K562 (cell line): ENCODE results near the gene RPL29. TPM values are rescaled to one million over a fixed set of nuclear protein-coding genes. Genes with fewer than 3 reads are reported as not detected.

Experiments used
- ATAC-seq: fragments of 200-7000 bp; cut with Tn5 transposase; 3 replicates; pipeline ENCODE4 v1.9.1; 2020; ENCODE audit warnings: moderate library complexity
- BruUV-seq: library from RNA; stranded (reverse); fragments of 400-500 nt; replicated peaks from 2 replicates; lab custom pipeline; 2021; lab: Mats Ljungman, UMichigan
- CTCF ChIA-PET: fragments of 300-600 bp; formaldehyde crosslinking; extraction: SDS; loops from one replicate; lab custom pipeline; 2021; ENCODE audit warnings: low intra/inter-chr PET ratio; lab: Yijun Ruan, JAX
- POLR2A ChIA-PET: fragments of 300-600, 350-650 bp; sonication (Branson Sonifier 250); formaldehyde crosslinking; extraction: SDS; loops from one replicate; lab custom pipeline; 2021; ENCODE audit warnings: antibody characterized with exemption, inconsistent platforms; lab: Yijun Ruan, JAX
- DNase-seq, 4 experiments: peaks; one replicate each; pipeline versions ENCODE4 v3.0.0 to v3.0.0-alpha.2; 2011 to 2018; ENCODE audit warnings: low spot score in 3 of 4, mixed read lengths in 3 of 4; ENCODE audit errors: extremely low read depth in 1 of 4
- FAIRE-seq: peaks from 2 replicates; lab custom pipeline; 2011; peaks lifted over from hg19 to GRCh38; lab: Jason Lieb, UNC
- H2AFZ ChIP-seq: 2 replicates; pipeline ENCODE4 v1.6.0; 2011; ENCODE audit warnings: low read depth, low read length, control low read depth, inconsistent platforms
- H3K27ac ChIP-seq: fragments of 200-600 bp; 3 replicates; pipeline ENCODE4 v1.8.0; 2011; ENCODE audit warnings: low read depth, mild to moderate bottlenecking, control low read depth, inconsistent platforms, low read length, moderate library complexity, mixed read lengths; ENCODE audit errors: extremely low read depth
- H3K27me3 ChIP-seq, 2 experiments: fragments of 300-600 bp in 1 of 2; 2 replicates in 1 of 2; 3 replicates in 1 of 2; pipeline versions ENCODE4 v1.6.0 to v1.8.0; 2011; ENCODE audit warnings: inconsistent platforms in 2 of 2, low read length in 2 of 2, mild to moderate bottlenecking in 1 of 2, mixed read lengths in 1 of 2, moderate library complexity in 1 of 2; ENCODE audit not compliant: control insufficient read depth in 2 of 2, insufficient read depth in 2 of 2
- H3K36me3 ChIP-seq: fragments of 300-600 bp; 3 replicates; pipeline ENCODE4 v1.8.0; 2011; ENCODE audit warnings: mild to moderate bottlenecking, low read length, inconsistent platforms; ENCODE audit not compliant: control insufficient read depth, insufficient read depth
- H3K4me1 ChIP-seq, 2 experiments: fragments of 200-600 bp in 1 of 2; replicated peaks in 1 of 2; 2 replicates in 1 of 2; 3 replicates in 1 of 2; pipeline versions ENCODE4 v1.5.1 to v1.8.0; 2011; ENCODE audit warnings: inconsistent platforms in 2 of 2, low read length in 2 of 2, mild to moderate bottlenecking in 1 of 2, mixed read lengths in 1 of 2, moderate library complexity in 1 of 2; ENCODE audit not compliant: control insufficient read depth in 2 of 2, insufficient read depth in 2 of 2
- H3K4me2 ChIP-seq: 2 replicates; pipeline ENCODE4 v1.6.1; 2011; ENCODE audit warnings: low read length, control low read depth, inconsistent platforms, mixed read lengths; ENCODE audit not compliant: insufficient read depth
- H3K4me3 ChIP-seq: fragments of 200-600 bp; sonication (generic), shearing (Covaris generic); 2 replicates; pipeline ENCODE4 v1.5.1; 2016; ENCODE audit warnings: control low read depth, inconsistent platforms
- H3K79me2 ChIP-seq: fragments of 200-600 bp; 3 replicates; pipeline ENCODE4 v1.8.0; 2011; ENCODE audit warnings: low read length, inconsistent platforms; ENCODE audit not compliant: control insufficient read depth, insufficient read depth
- H3K9ac ChIP-seq, 2 experiments: 2 replicates each; pipeline versions ENCODE4 v1.6.0 to v1.6.1; 2011; ENCODE audit warnings: low read depth in 2 of 2, low read length in 2 of 2, control low read depth in 1 of 2, inconsistent platforms in 1 of 2, mild to moderate bottlenecking in 1 of 2, mixed read lengths in 1 of 2; ENCODE audit not compliant: insufficient read depth in 1 of 2
- H3K9me1 ChIP-seq: one replicate; pipeline ENCODE4 v1.6.0; 2011; ENCODE audit warnings: inconsistent platforms, mild to moderate bottlenecking, low read length, moderate library complexity; ENCODE audit not compliant: control insufficient read depth, insufficient read depth
- H3K9me3 ChIP-seq: replicated peaks from 2 replicates; pipeline ENCODE4 v1.5.1; 2011; ENCODE audit warnings: low read depth, low read length, inconsistent platforms; ENCODE audit not compliant: control insufficient read depth, insufficient read depth
- H4K20me1 ChIP-seq: replicated peaks from 2 replicates; pipeline ENCODE4 v1.6.1; 2011; ENCODE audit warnings: low read length, inconsistent platforms, mixed read lengths; ENCODE audit not compliant: control insufficient read depth, insufficient read depth
- DNMT1 ChIP-seq: fragments of 450-650 bp; IDR thresholded peaks from 2 replicates; pipeline ENCODE4 v1.6.1; 2016; ENCODE audit warnings: antibody characterized with exemption, mild to moderate bottlenecking
- MGA ChIP-seq: fragments of 450-650 bp; IDR thresholded peaks from 2 replicates; pipeline ENCODE4 v1.6.1; 2016; ENCODE audit warnings: mild to moderate bottlenecking, moderate library complexity
- OTX1 ChIP-seq: fragments of 450-650 bp; formaldehyde crosslinking; IDR thresholded peaks from 2 replicates; pipeline ENCODE4 v1.4.0; 2022; ENCODE audit warnings: mild to moderate bottlenecking
- POLR2B ChIP-seq: fragments of 450-650 bp; IDR thresholded peaks from 2 replicates; pipeline ENCODE4 v1.6.1; 2018; ENCODE audit warnings: low read depth; ENCODE audit not compliant: partially characterized antibody
- PYGO2 ChIP-seq: fragments of 450-650 bp; IDR thresholded peaks from 2 replicates; pipeline ENCODE4 v1.6.1; 2016; ENCODE audit warnings: mild to moderate bottlenecking, missing genetic modification characterization, moderate library complexity, missing compliant biosample characterization
- RBFOX2 ChIP-seq: fragments of 200-400 bp; formaldehyde crosslinking; IDR thresholded peaks from 2 replicates; pipeline ENCODE4 v1.6.1; 2017; ENCODE audit warnings: low read depth, mild to moderate bottlenecking, low read length, moderate library complexity
- TBL1XR1 ChIP-seq, 2 experiments: IDR thresholded peaks; 2 replicates each; pipeline ENCODE4 v1.6.1; 2012; ENCODE audit warnings: improper control_type of control experiment in 2 of 2, low read length in 2 of 2, mild to moderate bottlenecking in 1 of 2
- ZNF174 ChIP-seq: fragments of 250-450 bp; sonication (Bioruptor Pico); IDR thresholded peaks from 2 replicates; pipeline ENCODE4 v1.4.0; 2020; ENCODE audit warnings: mild to moderate bottlenecking
- ZNF444 ChIP-seq: fragments of 250-450 bp; sonication (Bioruptor Pico); IDR thresholded peaks from 2 replicates; pipeline ENCODE4 v1.4.0; 2020; ENCODE audit warnings: mild to moderate bottlenecking, moderate library complexity
- ZNF449 ChIP-seq: fragments of 250-450 bp; sonication (Bioruptor Pico); IDR thresholded peaks from 2 replicates; pipeline ENCODE4 v1.8.0; 2022; ENCODE audit warnings: moderate library complexity, mild to moderate bottlenecking, inconsistent platforms
- ZNF77 ChIP-seq: fragments of 250-450 bp; sonication (Bioruptor Pico); IDR thresholded peaks from 2 replicates; pipeline ENCODE4 v1.5.0; 2020
- WGBS: fragments of 100-300 bp; shearing (Covaris generic); methylation state at CpG from one replicate; pipeline ENCODE4 v1.1.6; 2016; ENCODE audit warnings: low coverage, mixed read lengths; ENCODE audit not compliant: insufficient coverage; ENCODE audit errors: missing lambda C conversion rate; 5-methylcytosine and 5-hydroxymethylcytosine counted together
- in situ Hi-C: fragments of 300-500 bp; cut with MboI; formaldehyde crosslinking; loops from 4 replicates; pipeline ENCODE4 v1.15.0; 2018; ENCODE audit warnings: inconsistent platforms, mixed read lengths
- intact Hi-C: fragments of 100-400 bp; cut with micrococcal nuclease; formaldehyde crosslinking; loops from 2 replicates; pipeline ENCODE4 v1.14.2; 2022
- polyA plus RNA-seq, 8 experiments: library from polyadenylated mRNA; depleted of rRNA in 4 of 8; stranded (reverse) in 5 of 8; unstranded in 3 of 8; fragments of >200 nt; fragmentation: Nextera tagmentation in 2 of 8; fragmentation: Illumina TruSeq in 1 of 8; extraction: Ambion mirVana in 2 of 8; extraction: Trizol in 1 of 8; gene quantifications; 2 replicates each; pipeline versions ENCODE4 v1.2.1 to v1.2.3, GENCODE V29; 2011 to 2014; ENCODE audit warnings: inconsistent platforms in 1 of 8, missing spikeins in 1 of 8
- total RNA-seq, 7 experiments: library from RNA; depleted of rRNA in 6 of 7; stranded (reverse); fragments of >200 nt in 6 of 7; fragmentation: Illumina TruSeq in 2 of 7; extraction: Trizol in 2 of 7; gene quantifications; 2 replicates each; pipeline versions ENCODE4 v1.2.1 to v1.2.3, GENCODE V29; 2011 to 2021; ENCODE audit warnings: low replicate concordance in 1 of 7

RPL29 gene
- total and polyA plus RNA-seq, 9 of the 15 experiments (the other 6 are each of a cell fraction or from before 2014, with no cell fraction given) = 568 to 1,475 (median 1,104) TPM

- H3K36me3 ChIP-seq = no peaks in the 10 kb centered on the region
- H3K9me3 ChIP-seq = no peaks in the 10 kb centered on the region
- BruUV-seq = no TSS peak
- 0 out of 2 replicates have a peak, but pooled peaks cover 6% of the 10 kb centered on the region for H4K20me1 ChIP-seq
- ChIA-PET CTCF (no interaction called here), POLR2A (no interaction called here)
- H3K27me3 ChIP-seq = peaks cover 0 to 17% of the 10 kb centered on the region in 2 experiments; a peak in 2 of 5 replicates
- intact Hi-C loops (no loop called here), in situ Hi-C loops (no loop called here)
- no peak overlapping the region for H2AFZ ChIP-seq
- no peaks in the 10 kb centered on the region for H3K79me2 ChIP-seq
- no peaks in the 10 kb centered on the region for H3K9me1 ChIP-seq
- H3K4me2 ChIP-seq = no peak overlapping the region
- FAIRE-seq (no peak), ATAC-seq (no peak), DNase-seq (no peak)
- H3K9ac ChIP-seq = no peak overlapping the region
- H3K4me3 ChIP-seq = no peak overlapping the region
- WGBS = 52% methylated on average over 3 of the region's 7 CpGs
- peaks cover 0 to 23% of the 10 kb centered on the region in 2 experiments; a peak in 2 of 5 replicates for H3K4me1 ChIP-seq
- H3K27ac ChIP-seq = no peak overlapping the region
- no peak for TF ChIP-seq DNMT1
- no peak for TF ChIP-seq OTX1 (CRISPR knock-in tag)
- no peak for TF ChIP-seq MGA
- TF ChIP-seq TBL1XR1 (IDR thresholded peaks at IDR 0.05; ENCODE audit: low read length in 2 of 2) = no peak
- TF ChIP-seq ZNF77 = no peak
- no peak for TF ChIP-seq POLR2B
- TF ChIP-seq ZNF449 (CRISPR knock-in tag) = no peak
- no peak for TF ChIP-seq PYGO2 (tag)
- TF ChIP-seq ZNF444 (CRISPR knock-in tag) = no peak
- TF ChIP-seq ZNF174 = no peak
- TF ChIP-seq RBFOX2 = no peak
Measured at GRCh38 chr3:51959651-51960050, 36.0 kb downstream of the RPL29 start.
